Kidney glomerular epithelial cell (primary cell): ENCODE measurements around the gene FBRSL1.
"Not testable (repeated sequence)": the region's sequence is repeated elsewhere in the genome, so short reads cannot be mapped to it uniquely, and the experiment has no call there.

Source experiments
- DNase-seq: peaks from one replicate; lab custom pipeline; 2025; lab: John Stamatoyannopoulos, UW

Gene FBRSL1

GRCh38 chr12:132525833-132526455 is 36.0 kb downstream of the FBRSL1 start:
- no peak for DNase-seq

DNA sequence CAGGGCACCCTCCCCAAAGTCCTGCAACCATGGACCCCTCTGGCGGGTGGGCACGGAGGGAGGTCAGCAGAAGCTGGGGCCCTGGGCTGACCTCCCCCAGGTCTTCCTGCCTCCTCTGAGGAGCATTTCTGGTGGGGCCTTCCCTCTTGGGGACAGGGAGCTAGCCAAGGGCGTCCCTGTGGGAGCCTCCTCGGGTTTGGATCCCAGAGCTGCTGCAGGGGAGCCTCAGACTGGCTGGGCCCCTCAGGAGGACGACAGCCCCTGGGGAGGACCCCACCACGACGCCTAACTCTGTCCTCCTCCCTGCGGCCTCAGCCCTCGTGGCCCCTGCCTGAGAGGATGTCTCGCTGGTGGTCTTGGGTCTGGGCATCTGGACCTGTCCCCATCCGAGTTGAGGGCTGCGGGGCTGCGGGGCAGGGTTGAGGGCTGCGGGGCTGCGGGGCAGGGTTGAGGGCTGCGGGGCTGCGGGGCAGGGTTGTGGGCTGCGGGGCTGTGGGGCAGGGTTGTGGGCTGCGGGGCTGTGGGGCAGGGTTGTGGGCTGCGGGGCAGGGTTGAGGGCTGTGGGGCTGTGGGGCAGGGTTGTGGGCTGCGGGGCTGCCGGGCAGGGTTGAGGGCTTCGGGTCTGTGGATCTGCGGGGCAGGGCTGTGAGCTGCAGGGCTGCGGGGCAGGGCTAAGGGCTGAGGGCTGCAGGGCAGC is 37.4 kb downstream of the FBRSL1 start:
- no peak for DNase-seq

DNA sequence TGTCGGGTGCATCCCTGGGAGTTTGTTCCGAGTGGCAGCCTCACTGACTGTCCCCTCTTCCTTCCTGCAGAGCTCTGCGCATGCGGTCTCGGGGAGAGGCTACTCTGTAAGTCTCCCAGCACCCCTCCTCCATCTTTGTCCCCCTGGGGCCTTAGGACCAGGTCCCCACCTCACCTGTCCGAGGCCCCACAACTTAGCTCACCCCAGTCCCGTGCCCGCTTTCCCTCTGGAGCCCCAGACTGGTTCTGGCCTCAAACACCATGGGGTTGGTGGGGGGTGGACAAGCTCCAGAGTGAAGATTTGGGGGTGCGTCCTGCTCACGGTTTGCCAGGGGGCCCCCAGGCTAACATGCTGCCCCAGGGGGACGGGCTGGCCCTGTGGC is 37.9 kb downstream of the FBRSL1 start:
- DNase-seq: no peak

DNA sequence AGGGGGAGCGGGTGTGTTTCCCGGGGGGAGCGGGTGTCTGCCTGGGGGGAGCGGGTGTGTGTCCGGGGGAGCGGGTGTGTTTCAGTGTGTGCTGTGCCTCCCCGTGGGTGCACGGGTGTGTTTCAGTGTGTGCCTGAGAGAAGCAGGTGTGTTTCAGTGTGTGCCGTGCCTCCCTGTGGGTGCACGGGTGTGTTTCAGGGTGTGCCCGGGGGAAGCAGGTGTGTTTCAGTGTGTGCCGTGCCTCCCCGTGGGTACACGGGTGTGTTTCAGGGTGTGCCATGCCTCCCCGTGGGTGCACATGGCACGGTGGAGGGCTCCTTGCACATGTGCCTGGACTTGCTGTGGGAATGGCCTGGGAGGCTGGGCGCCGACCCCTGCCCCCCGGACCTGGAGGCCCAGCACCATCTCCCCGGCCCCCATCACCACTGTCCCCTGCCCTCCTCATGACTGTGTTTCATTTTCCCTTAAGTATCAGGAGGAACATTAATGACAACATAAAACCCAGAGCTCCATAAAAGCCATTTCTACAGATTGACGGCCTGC is 38.7 kb downstream of the FBRSL1 start:
- no peak for DNase-seq

- DNase-seq: no peak
These were observed 39.3 kb downstream of the FBRSL1 start for GRCh38 chr12:132529156-132529839.

DNA sequence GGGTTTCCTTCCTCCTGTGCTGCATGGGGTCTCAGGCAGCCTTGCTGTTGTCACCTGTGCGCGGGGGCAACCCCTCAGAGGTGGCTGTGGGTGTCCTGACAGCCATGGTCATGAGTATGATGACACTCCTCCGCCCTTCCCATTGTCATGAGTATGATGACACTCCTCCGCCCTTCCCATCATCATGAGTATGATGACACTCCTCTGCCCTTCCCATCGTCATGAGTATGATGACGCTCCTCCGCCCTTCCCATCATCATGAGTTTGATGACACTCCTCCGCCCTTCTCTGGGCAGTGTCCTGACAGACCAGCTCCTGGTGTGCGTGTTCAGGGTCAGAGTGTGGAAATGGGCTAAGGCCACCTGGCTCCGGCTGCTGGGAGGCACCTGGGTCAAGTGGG is 40.0 kb downstream of the FBRSL1 start:
- no peak for DNase-seq

DNA sequence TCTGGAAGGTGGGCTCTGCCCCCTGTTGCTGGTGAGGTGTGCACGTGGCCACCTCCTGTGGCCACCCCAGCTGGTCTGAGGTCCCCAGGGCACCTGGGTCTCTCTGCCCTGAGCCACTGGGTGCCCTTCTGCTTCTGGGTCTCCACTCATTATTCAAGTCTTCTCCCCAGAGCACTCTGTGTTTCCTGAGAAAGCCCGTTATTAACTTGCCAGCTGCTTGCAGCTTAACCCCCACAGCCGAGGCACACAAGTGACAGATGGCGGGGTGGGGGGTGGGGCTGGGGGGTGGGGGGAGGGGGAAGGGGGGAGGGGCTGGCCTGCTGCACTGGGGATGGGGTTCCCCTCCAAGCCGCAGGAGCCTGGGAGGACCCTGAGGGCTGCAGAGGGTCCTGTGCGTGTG is 40.5 kb downstream of the FBRSL1 start:
- DNase-seq: no peak

- DNase-seq: no peak
These were observed 40.9 kb downstream of the FBRSL1 start for GRCh38 chr12:132530851-132531250.

DNA sequence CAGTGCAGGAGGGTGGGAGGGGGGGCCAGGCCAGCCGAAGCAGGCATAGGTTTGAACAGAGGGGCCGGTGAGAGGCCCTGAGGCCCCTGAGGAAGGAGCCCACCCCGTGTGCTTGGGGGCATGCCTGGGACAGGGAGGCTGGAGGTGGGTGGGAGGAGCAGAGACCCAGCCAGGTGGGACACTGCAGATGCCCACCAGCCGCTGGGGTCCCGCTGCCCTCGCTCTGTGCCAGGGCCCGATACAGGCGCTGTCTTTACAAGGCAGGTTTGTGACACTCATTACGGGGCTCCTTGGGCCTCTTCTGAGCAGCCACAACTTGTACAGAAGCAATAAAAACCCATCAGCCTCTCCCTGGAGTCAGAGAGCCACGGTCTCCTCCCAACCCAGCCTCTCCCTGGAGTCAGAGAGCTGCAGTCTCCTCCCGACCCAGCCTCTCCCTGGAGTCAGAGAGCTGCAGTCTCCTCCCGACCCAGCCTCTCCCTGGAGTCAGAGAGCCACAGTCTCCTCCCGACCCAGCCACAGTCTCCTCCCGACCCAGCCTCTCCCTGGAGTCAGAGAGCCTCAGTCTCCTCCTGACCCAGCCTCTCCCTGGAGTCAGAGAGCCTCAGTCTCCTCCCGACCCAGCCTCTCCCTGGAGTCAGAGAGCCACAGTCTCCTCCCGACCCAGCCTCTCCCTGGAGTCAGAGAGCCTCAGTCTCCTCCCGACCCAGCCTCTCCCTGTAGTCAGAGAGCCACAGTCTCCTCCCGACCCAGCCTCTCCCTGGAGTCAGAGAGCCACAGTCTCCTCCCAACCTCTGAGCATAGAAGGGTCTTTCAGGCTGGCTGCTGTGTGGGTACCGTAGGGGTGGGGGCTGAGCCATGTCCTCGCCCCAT is 43.0 kb downstream of the FBRSL1 start:
- not testable (repeated sequence) for DNase-seq

DNA sequence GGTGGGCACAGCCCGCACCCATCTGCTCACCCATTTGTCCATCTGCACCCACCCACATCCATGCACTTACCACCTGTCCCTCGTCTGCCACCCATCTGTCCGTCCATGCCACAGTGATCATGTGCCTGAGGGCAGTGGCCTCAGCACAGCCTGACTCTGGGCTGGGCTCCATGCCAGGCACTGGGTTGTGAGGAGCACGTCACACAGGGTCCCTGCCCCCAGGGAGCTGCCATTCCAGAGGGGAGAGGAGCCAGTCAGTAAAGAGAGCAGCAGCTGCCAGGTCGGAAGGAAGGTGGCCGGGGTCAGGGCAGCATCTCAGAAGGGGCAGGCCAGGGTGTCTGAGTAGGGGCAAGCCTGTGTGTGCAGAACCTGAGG is 43.6 kb downstream of the FBRSL1 start:
- no peak for DNase-seq

GRCh38 chr12:132534076-132534475 is 44.1 kb downstream of the FBRSL1 start:
- no peak for DNase-seq

- DNase-seq: no peak
These were observed 45.1 kb downstream of the FBRSL1 start for GRCh38 chr12:132535019-132535418.

DNA sequence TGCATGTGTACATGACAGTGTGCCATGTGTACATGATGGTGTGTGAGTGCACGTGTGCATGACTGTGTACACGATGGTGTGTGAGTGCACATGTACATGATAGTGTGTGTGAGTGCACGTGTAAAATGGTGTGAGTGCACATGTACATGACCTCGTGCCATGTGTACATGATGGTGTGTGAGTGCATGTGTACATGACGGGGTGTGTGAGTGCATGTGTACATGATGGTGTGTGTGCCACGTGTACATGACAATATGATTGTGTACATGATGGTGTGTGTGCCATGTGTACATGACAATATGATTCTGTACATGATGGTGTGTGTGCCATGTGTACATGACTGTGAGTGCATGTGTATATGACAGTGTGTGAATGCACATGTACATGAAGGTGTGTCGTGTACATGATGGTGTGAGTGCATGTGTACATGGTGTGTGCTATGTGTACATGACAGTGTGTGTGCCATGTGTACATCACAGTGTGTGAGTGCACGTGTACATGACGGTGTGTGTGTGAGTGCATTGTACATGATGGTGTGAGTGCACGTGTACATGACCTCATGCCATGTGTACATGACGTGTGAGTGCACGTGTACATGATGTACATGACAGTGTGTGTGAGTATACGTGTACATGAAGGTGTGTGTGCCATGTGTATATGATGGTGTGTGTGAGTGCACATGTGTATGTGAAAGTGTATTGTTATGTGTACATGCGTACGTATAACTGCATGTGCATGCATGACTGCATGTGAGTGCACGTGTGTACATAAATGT is 46.3 kb downstream of the FBRSL1 start:
- no peak for DNase-seq

- no peak for DNase-seq
These were observed 47.1 kb downstream of the FBRSL1 start for GRCh38 chr12:132537049-132537448.

DNA sequence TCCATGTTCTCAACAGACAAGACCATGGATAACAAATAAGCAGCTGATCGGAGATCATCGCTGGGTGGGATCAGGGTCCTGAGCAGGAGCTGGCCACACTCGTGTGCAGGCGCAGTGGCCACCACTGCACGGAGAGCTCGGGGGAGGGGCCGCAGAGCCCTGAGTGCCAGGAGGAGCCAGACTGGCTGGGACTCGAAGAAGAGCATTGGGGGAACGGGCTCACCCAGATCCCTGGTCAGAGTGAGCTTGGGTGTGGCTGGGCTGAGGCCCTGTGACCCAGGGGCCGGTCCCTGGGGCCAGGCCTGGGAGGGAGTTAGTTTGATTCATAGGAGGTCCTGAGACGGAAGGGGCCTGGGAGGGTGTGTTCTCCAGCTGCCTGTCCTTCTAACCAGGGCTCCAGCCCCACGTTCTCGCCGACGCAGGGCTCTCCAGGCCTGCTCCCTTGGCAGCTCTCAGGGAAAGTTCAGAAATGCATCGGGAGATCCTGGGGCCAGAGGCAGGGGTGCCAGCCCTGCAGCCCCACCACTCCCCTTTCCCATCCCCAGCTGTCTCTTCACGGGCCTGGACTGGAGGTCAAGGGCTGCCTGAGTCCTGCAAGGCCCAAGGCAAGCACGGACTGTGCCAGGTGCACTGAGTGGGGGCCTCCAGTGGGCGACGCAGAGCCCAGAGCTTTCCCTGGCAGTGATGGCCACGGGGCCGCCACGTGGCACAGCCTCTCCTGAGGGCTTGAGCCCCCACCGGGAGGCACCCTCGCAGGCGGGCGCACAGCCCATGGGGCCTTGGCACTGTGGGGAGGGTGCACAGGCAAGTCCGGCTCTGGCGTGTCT is 48.1 kb downstream of the FBRSL1 start:
- DNase-seq: no peak

- no peak for DNase-seq
These were observed 48.7 kb downstream of the FBRSL1 start for GRCh38 chr12:132538663-132538990.

GRCh38 chr12:132539016-132539773 is 49.2 kb downstream of the FBRSL1 start:
- DNase-seq: no peak

- DNase-seq: no peak
These were observed 50.5 kb downstream of the FBRSL1 start for GRCh38 chr12:132540436-132540835.

DNA sequence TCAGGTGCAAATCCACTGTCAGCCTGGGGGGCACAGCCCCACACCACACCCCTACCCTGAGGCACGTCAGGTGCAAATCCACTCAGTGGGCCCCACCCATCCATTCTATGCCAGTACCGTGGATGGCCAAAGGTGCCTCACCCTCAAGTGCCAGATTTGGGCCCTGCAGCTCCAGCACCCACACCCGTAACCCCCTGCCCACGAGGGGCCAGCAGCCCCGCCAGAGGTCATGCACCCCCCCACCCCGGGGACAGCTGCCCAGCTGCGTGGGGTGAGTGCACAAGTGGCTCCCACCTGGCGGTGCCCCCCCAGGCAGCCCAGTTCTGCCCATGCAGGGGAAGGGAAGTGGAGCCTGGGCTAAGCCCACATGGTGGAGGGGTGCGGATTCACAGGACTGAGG is 51.2 kb downstream of the FBRSL1 start:
- no peak for DNase-seq

DNA sequence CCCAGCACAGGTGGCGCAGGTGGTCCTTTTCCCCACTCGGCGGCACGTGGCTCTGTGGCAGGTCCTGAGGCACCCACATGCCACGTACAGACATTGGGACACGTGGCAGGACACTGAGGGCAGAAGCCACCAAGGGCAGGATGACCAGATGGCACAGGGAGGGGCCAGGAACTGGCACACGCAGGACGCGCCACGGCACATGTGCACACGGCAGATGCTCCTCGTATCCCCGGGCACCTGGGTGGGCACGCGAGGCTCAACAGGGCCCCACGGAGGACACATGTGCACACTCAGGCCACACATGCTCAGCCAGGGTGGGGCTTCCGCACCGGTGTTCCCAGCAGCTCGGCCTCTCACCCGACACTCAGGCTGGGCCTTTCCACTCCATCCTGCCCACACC is 52.0 kb downstream of the FBRSL1 start:
- DNase-seq: no peak
